Islet of Langerhans (tissue), 1 donor: Measurements from ENCODE around the gene IL15RA.
"Not testable (repeated sequence)": the region's sequence is repeated elsewhere in the genome, so short reads cannot be mapped to it uniquely, and the experiment has no call there.

Source experiments
- FAIRE-seq: peaks from one replicate; lab custom pipeline; 2011; peaks lifted over from hg19 to GRCh38; lab: Jason Lieb, UNC

Gene IL15RA

DNA sequence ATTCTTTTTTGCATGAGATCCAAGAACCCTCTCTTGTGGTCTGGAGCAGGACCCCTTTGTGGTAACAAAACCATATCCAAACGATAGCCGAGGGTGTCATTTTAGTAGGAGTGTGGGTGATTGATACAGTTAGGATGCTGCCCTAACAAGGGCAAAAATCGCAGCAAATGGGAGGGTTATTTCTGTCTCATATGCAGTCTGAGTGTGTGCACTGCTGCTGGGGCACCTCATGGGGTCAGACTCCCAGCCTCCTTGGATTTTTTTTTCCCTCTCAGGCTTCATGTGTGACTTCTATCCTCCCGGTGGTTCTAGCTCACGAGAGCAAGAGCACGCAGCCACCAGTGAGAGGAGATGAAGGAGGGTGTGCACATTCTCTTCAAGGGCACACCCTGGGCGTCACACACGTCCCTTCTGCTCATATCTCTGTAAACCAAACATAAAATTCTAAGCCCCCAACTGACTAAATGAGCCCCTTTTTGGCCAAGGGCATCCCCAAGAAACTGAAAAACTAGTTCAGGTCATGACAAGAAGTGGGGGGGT lies 28.6 kb upstream of the IL15RA start:
- no peak for FAIRE-seq

DNA sequence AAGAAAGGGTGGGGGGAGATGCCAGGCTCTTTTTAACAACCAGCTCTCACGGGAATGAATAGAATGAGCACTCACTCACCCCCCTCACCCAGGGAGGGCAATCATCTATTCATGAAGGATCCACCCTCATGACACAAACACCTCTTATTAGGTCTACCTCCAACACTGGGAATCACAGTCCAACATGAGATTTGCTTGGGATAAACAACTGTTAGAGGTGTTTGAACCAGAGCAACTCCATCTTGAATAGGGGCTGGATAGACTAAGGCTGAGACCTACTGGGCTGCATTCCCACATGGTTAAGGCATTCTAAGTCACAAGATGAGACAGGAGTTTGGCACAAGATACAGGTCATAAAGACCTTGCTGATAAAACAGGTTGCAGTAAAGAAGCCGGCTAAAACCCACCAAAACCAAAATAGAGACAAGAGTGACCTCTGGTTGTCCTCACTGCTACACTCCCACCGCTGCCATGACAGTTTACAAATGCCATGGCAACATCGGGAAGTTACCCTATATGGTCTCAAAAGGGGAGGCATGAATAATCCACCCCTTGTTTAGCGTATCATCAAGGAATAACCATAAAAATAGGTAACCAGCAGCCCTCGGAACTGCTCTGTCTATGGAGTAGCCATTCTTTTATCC lies 27.9 kb upstream of the IL15RA start:
- FAIRE-seq: not testable (repeated sequence)

DNA sequence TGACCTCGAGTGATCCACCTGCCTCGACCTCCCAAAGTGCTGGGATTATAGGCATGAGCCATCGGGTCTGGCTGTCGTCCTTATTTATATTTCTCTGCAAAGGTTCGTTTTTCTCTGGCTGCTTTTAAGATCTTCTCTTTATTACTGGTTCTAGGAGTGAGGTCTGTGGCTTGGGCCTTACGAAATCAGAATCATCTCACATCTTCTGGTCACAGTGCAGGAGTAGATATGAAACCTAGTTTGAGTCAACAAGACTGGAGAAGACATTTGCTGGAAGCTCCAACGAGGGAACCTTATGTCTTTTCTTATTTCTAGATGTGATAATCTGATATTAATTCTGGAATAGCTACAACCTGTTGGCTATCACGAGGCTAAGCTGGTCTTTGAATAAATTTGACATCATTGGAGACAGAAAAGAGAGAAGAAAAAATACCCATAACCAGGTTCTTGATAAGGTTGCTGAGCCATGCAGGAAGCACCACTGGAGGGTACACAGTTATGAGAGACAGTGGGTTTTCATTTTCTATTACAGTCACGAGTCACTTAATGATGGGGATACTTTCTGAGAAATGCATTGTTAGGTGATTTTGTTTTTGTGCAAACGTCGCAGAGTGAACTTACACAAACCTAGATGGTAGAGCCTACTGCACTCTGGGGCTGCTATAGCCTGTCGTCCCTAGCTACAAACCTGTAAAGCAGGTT lies 25.6 kb upstream of the IL15RA start:
- FAIRE-seq: no peak

- no peak for FAIRE-seq
These were observed 22.3 kb upstream of the IL15RA start for GRCh38 chr10:5999440-6000165.

DNA sequence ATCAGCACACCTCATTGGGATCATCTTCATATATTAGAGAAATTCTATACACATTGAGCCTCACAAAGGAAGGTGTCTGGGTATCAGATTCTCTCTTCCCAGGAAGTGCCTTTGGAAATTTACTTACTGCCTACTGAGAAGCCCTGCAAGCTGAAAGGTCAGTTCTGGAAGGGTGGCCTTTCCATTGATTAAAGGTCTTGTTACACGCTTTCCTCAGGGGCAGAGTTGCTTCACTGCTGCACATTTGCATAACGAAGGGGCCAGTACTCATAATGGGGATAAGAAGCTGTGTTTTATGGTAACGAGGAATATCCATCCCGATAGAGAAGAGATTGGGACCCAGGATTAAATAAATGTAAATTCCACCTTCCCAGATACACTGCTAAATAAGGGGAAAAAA lies 19.4 kb upstream of the IL15RA start:
- FAIRE-seq: no peak

- FAIRE-seq: no peak
These were observed 15.1 kb upstream of the IL15RA start for GRCh38 chr10:5992398-5992797.

GRCh38 chr10:5991708-5992107 lies 14.4 kb upstream of the IL15RA start:
- FAIRE-seq: no peak

DNA sequence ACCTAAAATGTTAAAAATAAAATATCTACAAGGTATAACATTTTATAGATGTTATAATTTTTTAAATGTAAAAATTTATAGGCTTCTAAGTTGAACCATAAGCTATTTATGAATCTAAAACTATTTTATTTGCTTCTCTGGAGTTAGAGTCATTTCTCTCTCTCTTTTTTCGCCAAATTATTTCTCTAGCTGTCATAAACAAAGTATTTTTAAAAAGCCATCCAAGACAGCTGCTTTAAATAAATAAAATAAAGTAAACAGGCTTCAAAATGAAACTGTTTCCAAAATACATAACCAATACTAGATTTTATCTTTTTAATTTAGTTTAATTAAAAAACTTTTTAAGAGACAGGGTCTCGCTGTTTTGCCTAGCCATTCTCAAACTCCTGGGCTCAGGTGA lies 12.4 kb upstream of the IL15RA start:
- no peak for FAIRE-seq

DNA sequence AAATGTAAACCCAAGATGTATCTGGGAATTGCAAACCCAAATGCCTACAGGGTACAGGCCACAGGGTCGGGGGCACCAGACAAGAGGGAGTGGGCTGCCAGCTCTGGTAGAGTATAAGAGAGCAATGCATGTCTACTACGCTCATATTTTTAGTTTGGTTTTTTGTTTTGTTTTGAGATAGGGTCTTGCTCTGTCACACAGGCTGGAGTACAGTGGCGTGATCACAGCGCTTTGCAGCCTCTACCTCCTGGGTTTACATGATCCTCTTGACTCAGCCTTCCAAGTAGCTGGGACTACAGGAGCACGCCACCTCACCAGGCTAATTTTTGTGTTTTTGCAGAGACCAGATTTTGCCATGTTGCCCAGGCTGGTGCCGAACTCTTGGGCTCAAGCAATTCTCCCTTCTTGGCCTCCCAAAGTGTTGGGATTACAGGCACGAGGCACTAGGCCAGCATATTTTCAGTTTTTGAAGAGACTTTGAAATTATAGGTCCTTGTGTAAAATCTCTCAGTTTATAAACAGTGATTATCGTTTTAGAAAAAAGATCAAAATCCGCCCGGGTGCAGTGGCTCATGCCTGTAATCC lies 11.1 kb upstream of the IL15RA start:
- FAIRE-seq: no peak

GRCh38 chr10:5987747-5988146 lies 10.4 kb upstream of the IL15RA start:
- no peak for FAIRE-seq

DNA sequence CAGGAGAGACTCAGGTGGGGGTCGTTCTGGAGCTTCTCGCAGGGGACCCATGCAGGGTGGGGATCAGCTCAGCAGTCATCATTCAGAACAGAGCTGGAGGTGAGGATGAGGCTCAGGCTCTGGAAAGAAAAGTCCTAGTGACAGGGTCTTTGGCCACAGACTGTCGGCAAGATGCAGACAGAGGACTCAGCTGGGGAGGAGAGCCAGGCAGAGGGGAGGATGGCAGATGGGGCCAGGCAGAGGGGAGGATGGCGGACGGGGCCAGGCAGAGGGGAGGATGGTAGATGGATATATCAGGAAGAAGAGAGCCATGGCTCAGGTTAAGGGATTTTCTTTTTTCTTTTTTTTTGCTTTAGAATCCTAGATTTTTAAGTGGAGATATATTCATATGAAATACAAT lies 7.7 kb upstream of the IL15RA start:
- FAIRE-seq: no peak

GRCh38 chr10:5983774-5984173 lies 6.4 kb upstream of the IL15RA start:
- no peak for FAIRE-seq

- no peak for FAIRE-seq
These were observed 4.2 kb upstream of the IL15RA start for GRCh38 chr10:5981529-5981928.

DNA sequence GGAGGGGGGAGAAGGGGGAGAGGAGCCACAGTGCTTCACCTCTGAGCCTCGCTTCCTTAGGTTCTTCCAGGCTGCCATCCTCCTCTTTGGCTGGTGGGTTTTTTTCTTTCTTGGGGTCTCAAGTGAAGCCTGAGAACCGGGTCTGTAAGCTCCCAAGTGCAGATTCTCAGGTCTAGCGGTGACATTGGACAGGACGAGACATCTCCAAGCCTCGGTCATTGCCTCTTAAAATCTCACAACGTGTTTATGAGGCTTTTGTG lies 817 bp upstream of the IL15RA start:
- FAIRE-seq: no peak

- no peak for FAIRE-seq
These were observed 552 bp downstream of the IL15RA start for GRCh38 chr10:5976512-5977470.

DNA sequence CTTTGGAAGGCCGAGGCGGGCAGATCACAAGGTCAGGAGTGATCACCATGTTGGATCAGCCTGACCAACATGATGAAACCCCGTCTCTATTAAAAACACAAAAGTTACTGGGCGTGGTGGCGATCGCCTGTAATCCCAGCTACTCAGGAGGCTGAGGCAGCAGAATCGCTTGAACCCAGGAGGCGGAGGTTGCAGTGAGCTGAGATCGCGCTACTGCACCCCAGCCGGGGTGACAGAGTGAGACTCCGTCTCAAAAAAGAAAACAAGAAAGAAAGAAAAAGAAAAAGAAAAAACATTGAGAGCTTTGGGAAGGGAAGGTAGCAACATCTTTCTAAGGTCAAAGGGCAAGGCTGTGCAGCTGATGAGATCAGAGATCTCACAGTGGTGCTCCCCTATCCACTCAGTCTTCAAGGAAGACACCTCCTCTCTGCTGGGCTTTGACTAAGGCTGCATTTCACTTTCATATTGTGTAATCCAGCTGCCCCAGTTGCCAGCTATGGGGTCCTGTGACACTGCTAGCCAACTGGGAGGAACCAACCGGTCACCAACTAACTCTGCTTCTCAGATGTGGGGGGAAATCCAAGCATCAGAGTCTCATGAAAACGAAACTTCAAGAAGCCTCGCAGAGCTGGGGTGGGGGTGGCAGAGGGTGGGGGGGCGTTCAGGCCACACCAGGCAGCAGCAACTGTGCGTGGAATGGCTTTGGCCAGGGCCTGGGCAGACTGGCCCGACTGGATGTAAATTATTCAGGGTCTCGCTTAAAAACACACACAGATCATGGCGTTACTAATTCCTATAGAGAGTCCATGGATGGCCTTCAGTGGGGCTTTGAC lies 1.5 kb downstream of the IL15RA start:
- FAIRE-seq: no peak

DNA sequence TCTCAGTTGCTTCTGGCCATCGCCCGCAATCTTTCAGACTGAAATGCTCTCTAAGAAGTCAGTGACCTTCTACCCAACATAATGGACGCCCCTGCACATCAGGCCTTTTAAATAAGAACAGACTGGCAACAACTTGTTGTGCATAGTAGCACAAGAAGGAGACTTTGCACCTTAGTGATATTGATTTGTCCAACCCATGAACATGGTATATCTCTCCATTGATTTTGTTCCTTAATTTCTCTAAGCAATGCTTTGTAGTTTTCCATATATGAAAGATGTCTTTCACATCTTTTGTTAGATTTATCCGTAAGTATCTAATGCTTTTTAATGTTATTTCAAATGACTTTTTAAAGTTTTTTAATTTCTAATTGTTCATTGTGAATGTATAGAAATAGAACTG lies 4.3 kb downstream of the IL15RA start:
- FAIRE-seq: no peak

GRCh38 chr10:5971886-5972285 lies 5.5 kb downstream of the IL15RA start:
- no peak for FAIRE-seq

- FAIRE-seq: no peak
These were observed 6.0 kb downstream of the IL15RA start for GRCh38 chr10:5971315-5971832.

DNA sequence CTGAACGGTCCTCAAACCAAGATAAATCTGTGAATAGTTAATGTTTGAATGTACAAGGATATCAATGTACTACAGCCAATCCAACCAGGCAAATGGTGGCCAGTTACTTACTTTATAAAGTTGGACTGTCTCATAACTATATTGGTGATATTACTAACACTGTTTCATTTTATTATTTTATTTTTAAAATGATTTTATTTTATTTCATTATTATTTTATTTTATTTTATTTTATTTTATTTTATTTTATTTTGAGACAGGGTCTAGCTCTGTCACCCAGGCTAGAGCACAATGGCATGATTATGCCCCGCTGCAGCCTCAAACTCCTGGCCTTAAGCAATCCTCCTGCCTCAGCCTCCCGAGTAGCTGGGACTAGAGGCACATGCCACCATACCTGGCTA lies 6.8 kb downstream of the IL15RA start:
- FAIRE-seq: no peak

DNA sequence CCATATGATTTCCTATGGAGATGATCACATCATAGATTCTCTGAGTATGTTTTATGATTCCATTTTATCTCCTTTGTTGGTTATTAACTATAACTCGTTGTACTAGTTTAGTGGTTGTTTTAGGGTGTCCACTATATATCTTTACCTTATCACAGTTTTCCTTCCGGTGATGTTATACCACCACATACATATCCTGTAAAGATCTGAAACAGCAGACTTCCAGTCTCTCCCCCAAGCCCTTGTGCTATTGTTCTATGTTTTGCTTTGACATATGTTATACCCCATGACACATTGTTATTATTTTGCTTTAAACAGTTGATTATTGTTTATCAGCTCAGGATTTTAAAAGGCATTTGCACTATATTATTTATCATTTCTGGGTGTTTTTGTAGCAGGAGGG lies 7.3 kb downstream of the IL15RA start:
- no peak for FAIRE-seq
